HTR-8/SVneo (cell line): ENCODE data around the gene HCN3.

Source experiments
- DNase-seq: peaks from one replicate; pipeline ENCODE4 v3.0.0; 2011; ENCODE audit warnings: low spot score, mixed read lengths; ENCODE audit not compliant: insufficient read length
- FAIRE-seq: peaks from 2 replicates; lab custom pipeline; 2011; peaks lifted over from hg19 to GRCh38; lab: Jason Lieb, UNC

HCN3 gene

DNA sequence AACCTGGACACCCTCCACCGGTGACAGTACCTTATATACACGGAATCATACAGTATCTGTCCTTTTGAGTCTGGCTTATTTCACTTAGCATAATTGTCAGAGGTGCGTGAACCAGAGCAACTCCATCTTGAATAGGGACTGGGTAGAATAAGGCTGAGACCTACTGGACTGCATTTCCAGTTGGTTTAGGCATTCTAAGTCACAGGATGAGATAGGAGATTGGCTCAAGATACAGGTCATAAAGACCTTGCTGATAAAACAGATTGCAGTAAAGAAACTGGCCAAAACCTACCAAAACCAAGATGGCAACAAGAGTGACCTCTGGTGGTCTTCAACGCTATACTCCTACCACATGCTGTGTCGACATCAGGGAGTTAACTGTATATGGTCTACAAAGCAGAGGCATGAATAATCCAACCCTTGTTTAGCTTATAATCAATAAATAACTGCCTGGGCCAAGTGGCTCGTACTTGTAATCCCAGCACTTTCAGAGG, 30.0 kb downstream of the HCN3 start:
- FAIRE-seq (no peak), DNase-seq (no peak)

GRCh38 chr1:155308493-155309422, 31.5 kb downstream of the HCN3 start, which contains the start of gene FDPS:
Gene FDPS (plus strand): TSS chr1:155308866. CDS start chr1:155309790, 924 bp downstream.
- DNase-seq (peak; percentile 95), FAIRE-seq (peak; percentile 85)

- FAIRE-seq (no peak), DNase-seq (no peak)
Observed at GRCh38 chr1:155309423-155310021, 32.3 kb downstream of the HCN3 start.

DNA sequence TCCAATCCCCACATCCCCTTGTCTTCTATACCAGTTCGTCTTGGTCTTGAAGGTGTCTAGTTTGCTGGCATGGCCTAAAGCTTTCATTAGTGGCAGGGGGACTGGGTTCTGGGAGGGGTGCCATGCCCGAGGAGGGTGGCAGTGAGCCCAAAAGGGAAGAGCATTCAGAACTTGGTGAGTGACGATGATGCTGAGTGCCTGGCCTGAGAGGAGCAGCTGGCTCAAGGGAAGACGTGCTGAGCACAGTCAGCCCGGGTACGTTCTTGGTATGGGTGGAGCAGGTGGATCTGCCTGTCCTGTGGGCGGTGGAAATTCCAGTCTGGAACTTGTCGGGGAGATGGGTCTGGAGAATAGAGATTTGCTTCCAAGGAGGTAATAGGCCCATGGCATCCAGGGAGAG, 36.0 kb downstream of the HCN3 start:
- DNase-seq: no peak
- FAIRE-seq: no peak

DNA sequence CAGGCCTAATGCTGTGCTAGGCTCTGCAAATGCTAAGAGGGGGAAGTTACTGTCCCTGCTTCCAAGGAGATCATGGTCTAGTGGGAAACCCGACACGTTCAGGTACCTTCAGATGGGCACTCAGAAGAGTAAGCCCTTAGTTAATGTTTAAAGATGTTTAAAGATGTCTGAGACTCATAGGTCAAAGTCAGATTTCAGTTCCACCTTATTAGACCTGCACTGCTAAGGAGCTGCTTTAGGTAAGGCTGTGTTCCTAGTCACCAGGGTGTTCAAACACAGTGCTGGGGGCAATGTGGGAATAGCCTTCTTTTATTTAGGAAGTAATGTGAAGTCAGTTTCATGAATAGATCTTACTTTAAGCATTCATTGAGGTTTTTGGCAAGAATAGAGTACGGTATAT, 39.7 kb downstream of the HCN3 start:
- FAIRE-seq: no peak
- no peak for DNase-seq

DNA sequence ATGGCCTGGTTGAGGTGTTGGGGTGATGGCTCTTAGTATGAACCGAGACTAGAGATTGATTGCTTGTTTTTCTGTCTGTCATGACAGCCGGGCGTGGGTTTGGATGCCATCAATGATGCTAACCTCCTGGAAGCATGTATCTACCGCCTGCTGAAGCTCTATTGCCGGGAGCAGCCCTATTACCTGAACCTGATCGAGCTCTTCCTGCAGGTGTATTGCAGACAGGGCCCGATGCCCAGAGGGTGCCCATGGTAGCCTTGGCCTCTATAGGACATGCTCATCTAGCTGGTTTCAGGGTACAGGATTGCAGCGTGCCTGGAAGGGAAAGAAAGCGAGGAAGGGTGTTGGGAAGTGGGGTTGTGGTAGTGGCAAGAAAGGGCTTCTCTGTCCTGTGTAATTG, 40.8 kb downstream of the HCN3 start:
- FAIRE-seq: no peak

DNA sequence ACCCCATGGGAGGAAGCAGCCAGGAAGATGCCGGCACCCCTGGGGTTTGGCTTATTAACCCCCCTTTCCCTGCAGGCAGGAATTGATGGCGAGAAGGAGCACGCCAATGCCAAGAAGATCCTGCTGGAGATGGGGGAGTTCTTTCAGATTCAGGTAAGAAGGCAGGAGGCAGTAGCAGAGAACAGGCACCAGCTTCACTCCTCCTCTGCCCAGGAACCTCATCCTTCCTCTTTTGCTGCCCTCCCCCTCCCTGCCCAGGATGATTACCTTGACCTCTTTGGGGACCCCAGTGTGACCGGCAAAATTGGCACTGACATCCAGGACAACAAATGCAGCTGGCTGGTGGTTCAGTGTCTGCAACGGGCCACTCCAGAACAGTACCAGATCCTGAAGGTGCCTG, 42.3 kb downstream of the HCN3 start:
- DNase-seq (no peak), FAIRE-seq (no peak)

More for the DNA sequence above, 40.8 kb downstream of the HCN3 start:
- DNase-seq: no peak

GRCh38 chr1:155320252-155320651, 43.0 kb downstream of the HCN3 start:
- FAIRE-seq: no peak

DNA sequence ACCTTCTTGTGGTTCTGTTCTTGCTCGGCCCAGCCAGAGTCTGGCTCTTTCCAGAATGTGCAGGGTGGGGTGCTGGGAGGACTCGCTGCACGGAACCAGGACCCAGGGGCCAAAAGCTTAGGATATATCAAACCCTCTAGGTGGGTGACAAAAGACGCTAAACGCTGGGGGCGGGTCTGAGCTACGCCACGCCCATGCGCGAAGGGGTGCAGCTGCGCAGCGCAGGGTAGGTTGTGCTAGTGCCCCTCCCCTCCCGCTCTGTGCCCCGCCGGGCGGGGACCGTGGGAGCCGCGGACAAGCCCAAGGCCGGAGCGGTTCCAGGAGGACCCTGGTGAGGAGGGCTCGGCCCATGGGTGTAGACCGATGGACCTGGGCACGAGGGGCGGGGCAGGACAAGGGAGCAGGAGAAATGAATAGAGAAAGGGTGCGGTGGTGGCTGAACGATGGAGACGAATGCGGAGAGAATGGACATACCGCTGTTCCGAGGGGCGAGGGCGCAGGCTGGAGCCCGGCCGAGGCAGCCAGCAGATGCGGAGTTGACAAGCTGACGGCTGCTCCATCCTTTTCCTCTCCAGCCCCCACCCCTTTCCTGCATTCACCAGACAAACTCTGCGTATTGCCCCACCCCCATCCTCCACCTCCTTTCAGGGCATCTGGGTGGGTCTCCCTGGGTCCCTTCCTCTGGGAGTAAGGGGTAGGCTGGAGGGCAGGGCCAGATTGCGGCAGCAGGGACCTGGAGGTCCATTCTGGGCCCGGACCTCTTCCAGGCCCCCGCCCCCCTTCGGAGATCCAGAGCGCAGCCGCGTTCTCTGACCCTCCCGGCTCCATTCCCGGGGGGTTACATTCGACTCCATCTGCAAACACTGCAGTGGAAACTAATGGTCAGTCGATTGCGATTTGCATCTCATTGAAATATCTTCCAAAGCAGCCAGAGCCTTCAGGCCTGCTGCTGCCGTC, 43.7 kb downstream of the HCN3 start, which contains the start of gene RUSC1:
Gene RUSC1 (plus strand): TSS at position 234 of the 957 bp plus-strand sequence. CDS start 880 bp downstream, outside the sequence.
- DNase-seq (no peak), FAIRE-seq (no peak)

More at GRCh38 chr1:155320252-155320651, 43.0 kb downstream of the HCN3 start:
- no peak for DNase-seq

GRCh38 chr1:155321639-155322503, 44.6 kb downstream of the HCN3 start:
- DNase-seq (no peak), FAIRE-seq (no peak)

- DNase-seq (peak; percentile 19), FAIRE-seq (no peak)
Observed at GRCh38 chr1:155322571-155322952, 45.3 kb downstream of the HCN3 start.

DNA sequence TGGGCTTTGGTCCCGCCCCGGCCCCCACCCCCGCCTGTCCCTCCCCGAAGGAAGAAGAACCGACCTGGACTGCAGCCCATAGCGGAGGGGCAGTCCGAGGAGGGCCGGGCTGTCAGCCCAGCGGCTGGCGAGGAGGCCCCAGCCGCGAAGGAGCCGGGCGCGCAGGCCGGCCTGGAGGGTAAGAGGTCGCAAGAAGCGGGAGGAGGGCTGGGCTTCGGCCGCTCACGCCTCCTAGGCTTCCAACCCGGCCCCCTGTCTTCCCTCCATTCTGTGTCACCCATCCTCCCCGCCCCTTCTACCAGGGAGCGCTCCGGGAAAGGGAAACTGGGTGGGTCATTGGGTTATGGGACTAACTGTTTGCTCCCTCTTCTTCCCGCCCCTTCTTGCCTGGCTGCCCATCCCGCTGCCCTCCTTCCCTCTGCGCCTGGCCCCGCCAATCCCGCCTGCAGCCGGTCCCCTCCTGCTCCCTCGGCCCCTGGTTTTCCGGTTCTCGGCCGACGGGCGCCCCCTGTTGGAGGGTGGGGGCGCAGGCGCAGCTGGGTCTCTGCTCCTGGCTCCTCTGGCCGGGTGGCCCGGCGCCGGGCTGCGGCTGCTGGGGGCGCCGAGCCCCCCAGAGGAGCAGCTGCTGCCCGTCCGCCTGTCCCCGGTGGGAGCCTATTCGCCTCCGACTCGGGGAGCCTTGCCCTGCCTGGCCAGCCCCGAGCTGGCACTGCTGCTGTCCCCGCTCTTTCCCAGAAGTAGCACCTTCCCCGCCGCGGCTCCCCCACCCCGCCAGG, 45.9 kb downstream of the HCN3 start:
- peak; percentile 4 for FAIRE-seq
- DNase-seq: peak; percentile 76

DNA sequence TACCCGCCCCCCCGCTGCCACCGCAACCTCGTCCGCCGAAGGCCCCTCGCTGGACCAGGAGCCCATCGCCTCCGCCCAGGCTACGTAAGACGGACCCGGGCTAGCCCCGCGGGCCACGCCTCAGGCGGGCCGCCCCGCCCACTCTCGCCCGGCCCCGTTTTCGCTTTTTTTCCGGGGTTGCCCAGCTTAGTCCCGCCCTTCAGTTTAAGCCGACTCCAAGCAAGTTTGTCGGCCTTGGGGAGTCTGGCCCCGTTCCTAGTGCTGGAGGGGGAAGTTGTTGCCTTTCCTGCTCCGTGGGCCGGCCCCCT, 46.4 kb downstream of the HCN3 start:
- FAIRE-seq: peak; percentile 77
- peak; percentile 78 for DNase-seq

DNA sequence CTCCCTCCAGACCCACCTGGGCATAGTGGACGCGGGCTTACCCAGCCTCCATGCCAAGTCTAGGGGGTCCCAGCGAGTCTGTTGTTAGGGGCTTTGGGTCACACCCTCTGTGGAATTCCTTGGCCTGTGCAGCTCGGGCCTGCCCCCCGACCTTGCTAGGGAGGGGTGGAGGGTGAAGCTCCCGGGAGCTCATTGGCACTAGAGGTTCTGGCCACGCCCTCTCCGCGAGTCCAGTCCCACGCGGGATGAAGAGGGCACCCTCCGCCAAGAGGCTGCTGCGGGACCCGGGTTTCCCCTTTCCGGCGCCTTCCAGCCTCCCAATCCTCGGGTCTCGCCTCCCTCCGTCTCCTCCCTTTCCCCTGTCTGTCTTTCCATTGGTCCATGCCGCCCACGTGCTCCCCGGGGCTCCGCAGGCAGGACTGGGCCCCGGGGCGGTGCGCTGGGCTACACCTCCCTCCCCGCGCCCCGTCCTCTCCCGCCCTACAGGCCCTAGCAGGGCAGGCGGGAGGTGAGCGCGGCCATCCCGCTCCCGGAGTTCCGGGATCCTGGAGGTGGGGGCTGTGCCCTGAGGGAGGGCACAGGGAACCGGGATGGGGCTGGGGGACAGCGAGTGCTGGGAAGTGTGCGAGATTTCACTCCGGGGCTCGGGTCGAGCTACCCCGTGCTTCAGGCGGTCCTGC, 46.9 kb downstream of the HCN3 start:
- peak; percentile 69 for FAIRE-seq
- peak; percentile 95 for DNase-seq

DNA sequence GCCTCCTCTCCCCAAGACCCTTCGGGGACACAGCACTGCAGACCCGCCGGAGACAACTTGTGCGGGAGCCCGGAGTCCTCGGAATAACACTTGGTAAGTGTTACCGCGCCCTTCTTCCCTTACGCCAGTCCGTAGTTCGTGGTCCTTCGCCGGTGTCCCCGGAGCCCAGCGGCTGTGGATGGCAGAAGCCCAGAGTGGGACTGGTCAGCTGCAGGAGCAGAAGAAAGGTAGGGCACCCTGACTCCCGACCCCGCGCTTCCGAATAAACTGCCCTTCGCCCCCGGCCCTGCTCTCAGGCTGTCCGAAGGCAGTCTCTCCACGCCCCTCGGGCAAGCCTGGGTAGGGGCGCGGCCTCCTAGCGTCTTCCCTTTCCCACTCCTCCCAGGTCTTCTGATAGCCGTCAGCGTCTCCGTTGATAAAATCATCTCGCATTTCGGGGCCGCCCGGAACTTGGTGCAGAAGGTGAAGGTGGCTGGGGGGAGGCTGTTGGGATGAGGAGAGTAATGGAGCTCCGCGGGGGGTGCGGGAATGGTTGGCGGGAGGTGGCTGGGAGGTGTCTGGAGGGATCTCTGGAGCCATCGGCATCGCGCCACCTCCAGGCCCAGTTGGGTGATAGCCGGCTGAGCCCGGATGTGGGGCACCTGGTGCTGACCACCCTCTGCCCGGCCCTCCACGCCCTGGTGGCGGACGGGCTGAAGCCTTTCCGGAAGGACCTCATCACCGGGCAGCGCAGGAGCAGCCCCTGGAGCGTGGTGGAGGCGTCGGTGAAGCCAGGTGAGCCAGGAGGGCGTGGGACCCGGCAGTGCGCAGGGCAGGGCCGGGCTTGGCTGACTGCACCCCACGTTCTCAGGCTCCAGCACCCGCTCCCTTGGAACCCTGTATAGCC, 47.7 kb downstream of the HCN3 start:
- DNase-seq (peak; percentile 49), FAIRE-seq (no peak)

DNA sequence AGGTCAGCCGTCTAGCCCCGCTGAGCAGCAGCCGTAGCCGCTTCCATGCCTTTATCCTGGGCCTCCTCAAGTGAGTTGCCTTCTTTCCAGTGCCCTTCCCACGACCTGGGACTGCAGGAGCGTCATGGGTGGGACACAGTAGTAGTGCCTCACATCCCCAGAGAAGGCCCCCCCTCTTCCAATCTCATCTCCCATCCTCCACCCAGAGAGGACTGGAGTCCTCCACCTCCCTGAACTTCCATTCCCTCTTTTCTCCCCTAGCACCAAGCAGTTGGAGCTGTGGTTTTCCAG, 48.3 kb downstream of the HCN3 start:
- no peak for DNase-seq
- no peak for FAIRE-seq

GRCh38 chr1:155326020-155326526, 48.8 kb downstream of the HCN3 start:
- DNase-seq (no peak), FAIRE-seq (no peak)
